Vagina (tissue), 2 donors: ENCODE measurements around the gene ACO1.

ENCODE experiments used
- POLR2A ChIP-seq, 2 donors: fragments of 450-650 bp; IDR thresholded peaks; one replicate each; pipeline ENCODE4 v1.6.1; 2017; ENCODE audit warnings: antibody characterized with exemption in 2 of 2, mild to moderate bottlenecking in 2 of 2, moderate library complexity in 2 of 2
- TF ChIP-seq, protein P1 (sequence below), 3 experiments: fragments of 450-650 bp in 2 of 3; fragments of 200-600 bp in 1 of 3; sonication (generic) in 1 of 3; IDR thresholded peaks; one replicate each; pipeline ENCODE4 v1.5.1; 2017 to 2019; ENCODE audit warnings: antibody characterized with exemption in 3 of 3, mild to moderate bottlenecking in 2 of 3, moderate library complexity in 2 of 3

DNA sequence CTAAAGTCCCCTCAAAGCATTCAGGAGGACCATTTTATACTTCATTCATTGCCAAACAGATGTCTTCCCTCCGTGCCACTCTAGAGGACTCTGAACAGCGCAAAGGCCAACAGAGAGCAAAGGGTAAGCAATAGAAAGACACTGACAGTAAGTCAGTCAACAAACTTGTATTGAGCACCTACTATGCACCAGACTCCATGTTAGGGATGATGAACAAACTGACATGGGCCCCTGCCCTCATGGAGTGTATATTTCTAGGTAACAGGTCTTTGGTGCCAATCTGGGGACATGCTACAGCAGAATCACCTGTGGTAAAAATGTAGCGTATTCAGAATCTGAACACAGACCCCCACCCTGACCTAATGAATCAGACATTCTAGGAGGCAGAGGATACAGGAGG is 3.5 kb upstream of the ACO1 start:
- no peak for TF ChIP-seq POLR2A (IDR thresholded peaks at IDR 0.05)
- TF ChIP-seq, protein P1, sequence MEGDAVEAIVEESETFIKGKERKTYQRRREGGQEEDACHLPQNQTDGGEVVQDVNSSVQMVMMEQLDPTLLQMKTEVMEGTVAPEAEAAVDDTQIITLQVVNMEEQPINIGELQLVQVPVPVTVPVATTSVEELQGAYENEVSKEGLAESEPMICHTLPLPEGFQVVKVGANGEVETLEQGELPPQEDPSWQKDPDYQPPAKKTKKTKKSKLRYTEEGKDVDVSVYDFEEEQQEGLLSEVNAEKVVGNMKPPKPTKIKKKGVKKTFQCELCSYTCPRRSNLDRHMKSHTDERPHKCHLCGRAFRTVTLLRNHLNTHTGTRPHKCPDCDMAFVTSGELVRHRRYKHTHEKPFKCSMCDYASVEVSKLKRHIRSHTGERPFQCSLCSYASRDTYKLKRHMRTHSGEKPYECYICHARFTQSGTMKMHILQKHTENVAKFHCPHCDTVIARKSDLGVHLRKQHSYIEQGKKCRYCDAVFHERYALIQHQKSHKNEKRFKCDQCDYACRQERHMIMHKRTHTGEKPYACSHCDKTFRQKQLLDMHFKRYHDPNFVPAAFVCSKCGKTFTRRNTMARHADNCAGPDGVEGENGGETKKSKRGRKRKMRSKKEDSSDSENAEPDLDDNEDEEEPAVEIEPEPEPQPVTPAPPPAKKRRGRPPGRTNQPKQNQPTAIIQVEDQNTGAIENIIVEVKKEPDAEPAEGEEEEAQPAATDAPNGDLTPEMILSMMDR (IDR thresholded peaks at IDR 0.05): no peak
